HG03520 (cell line): ENCODE results near the gene LOXL3.

ENCODE experiments used
- ATAC-seq: cut with Tn5 transposase; IDR thresholded peaks from one replicate; pipeline ENCODE4 v1.9.1; 2021; ENCODE audit warnings: mild to moderate bottlenecking, moderate library complexity; ENCODE audit not compliant: unreplicated experiment

The LOXL3 gene

GRCh38 chr2:74552914-74553811 is 579 bp downstream of the LOXL3 start:
- ATAC-seq = no peak

GRCh38 chr2:74551942-74552913 is 1.5 kb downstream of the LOXL3 start:
- no peak for ATAC-seq

DNA sequence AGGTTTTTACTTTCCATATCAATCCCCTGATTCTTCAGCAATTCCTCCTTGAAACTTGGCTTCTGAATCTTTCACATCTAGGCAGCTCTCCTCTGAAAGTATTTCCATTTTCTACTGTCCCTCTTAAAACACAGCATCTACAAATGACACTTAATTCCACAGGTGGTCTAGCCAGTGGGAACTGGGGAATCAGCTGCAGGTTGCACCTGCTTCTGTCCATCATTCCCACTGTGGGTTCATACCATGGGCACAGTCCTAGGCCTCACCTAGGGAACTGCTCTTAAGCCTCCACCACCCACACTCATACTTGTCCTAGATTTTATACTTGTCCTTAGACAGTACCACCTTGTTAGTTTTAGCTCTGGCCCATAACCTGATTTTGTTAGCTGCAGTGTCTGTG is 2.2 kb downstream of the LOXL3 start:
- ATAC-seq = no peak

DNA sequence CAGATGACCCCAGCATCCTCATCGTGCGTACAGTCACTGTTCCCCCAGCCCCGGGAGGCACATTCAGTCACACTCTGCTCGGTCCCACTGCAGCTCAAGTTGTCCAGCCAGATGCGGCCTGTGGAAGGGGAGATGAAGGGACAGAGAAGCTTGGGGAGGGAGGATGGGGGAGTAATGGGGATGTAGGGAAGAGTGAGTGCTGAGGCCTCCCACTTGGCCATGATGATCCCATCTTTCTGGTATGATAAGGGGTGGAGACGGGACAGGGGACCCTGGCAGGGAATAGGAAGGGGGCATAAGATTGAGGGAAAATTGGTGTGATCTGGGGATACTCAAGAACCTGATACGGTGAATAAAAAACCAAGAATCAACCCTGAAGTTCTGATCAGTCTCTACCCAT is 3.5 kb downstream of the LOXL3 start:
- ATAC-seq = no peak

GRCh38 chr2:74548900-74549826 is 4.6 kb downstream of the LOXL3 start:
- ATAC-seq = no peak

DNA sequence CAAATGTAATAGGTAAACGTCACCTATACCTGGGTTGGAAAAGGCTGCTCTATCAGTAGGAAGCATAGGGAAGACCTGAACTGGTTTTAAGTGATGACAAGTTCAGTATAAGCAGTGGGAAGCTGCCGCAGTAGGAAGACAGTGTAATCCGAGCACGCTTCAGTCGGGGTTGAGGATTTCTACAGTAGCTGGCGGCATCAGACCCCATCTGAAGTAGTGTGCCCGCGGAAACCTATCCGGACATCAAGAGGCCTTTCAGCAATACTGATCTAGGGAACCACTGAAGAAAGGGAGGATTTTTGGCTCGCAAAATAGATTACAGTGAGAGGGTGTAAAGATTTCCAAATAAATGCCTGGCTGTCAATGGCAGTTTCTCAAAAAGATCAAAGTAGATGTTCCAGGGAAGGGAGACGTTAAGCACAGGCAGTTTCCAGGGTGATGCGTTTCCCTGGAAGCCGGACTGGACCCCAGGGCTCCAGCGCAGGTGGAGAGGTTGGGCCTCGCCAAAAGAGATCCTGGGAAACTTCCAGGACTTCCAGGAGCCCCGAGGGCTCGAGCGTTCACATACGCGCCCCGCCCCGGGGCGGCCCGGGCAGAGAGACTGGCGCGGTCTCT is 5.3 kb downstream of the LOXL3 start:
- no peak for ATAC-seq

GRCh38 chr2:74546004-74546403 is 7.7 kb downstream of the LOXL3 start:
- ATAC-seq = no peak

GRCh38 chr2:74544634-74545033 is 9.1 kb downstream of the LOXL3 start:
- ATAC-seq = no peak

DNA sequence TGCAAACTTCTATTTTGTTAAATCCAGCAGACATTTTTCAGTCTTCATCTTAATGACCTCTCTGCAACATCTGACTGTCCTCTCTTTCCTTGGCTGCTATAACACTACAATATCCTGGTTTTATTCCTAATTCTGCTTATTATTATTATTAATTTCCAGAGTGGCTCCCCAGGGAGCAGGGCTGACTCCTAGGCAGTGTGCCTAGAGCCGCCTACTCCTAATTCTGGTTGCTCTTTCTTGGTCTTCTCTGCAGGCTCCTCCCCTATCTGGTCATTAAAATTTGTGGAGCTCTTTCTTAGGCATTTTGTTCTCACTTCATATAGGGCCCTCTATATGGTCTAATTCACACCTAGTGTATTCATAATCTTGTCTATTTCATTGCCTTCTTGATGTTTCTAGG is 10.8 kb downstream of the LOXL3 start:
- ATAC-seq = no peak

DNA sequence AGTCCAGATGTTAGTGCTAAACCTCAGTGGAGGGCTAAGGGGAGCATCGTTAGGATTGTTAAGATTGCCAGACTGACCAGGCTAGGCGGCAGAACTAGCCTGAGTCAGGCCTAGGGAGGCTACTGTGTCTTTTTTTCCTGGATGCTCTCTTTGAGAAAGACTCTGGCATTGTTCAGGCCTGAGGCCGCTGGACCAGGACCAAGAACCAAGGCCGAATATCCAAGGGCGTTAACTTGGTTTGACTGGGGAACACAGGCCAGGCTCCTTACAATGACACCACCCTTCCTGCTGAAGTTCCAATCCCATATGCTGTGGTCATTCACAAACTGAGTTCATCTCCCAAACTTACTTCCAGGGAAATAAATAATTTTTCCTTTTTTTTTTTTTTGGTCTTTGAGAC is 13.5 kb downstream of the LOXL3 start:
- no peak for ATAC-seq

- no peak for ATAC-seq
These were observed 14.8 kb downstream of the LOXL3 start for GRCh38 chr2:74538881-74539339.

- ATAC-seq = no peak
These were observed 16.6 kb downstream of the LOXL3 start for GRCh38 chr2:74537140-74537539.

GRCh38 chr2:74536166-74536950 is 17.4 kb downstream of the LOXL3 start:
- no peak for ATAC-seq

GRCh38 chr2:74535440-74535965 is 18.2 kb downstream of the LOXL3 start:
- ATAC-seq = no peak

DNA sequence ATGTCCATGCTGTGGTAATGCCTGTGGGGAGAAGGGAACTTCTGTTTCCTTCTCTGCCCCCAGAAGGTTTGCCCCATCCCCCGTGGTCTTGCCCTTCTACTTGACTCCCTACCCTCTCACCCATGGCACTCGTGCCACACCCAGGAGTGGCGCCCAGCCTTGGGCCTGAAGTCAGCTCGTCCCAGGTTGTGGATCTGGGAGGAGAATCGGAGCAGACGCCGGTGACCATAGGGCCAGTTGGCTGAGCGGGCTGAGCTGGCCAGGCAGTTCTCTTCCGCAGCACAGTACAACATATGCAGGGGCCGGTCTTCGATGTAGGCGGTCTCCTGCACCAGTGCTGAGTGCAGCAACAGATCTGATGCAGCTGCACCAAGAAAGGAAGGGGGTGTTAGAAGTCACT is 19.3 kb downstream of the LOXL3 start:
- ATAC-seq = no peak

DNA sequence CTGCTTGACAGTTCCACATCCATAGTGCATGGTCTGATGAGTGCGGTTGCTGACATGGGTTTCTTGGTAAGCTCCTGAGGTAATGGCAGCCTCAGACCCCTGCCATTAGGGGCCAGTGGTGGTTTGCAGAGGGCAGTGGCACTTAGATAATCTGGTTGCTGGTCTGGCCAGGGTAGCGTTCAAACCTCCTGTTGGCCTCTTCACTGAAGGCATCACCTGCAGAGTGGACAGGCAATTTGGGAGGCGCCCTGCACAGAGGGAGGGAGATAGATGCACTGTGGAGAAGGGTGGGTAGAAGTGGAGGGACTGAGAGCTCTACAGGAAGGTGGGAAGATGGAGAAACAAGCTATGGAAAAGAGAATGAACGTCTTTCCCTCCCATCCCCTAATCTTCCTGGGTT is 20.3 kb downstream of the LOXL3 start:
- no peak for ATAC-seq

GRCh38 chr2:74532222-74532621 is 21.5 kb downstream of the LOXL3 start:
- no peak for ATAC-seq

GRCh38 chr2:74531666-74532065 is 22.1 kb downstream of the LOXL3 start:
- ATAC-seq = no peak
